Measurements from ENCODE around the gene VAPA. TPM values are rescaled to one million over a fixed set of nuclear protein-coding genes. Genes with fewer than 3 reads are reported as not detected.

The VAPA gene
- polyA plus RNA-seq, 3 donors: 106 to 393 (median 334) TPM

DNA sequence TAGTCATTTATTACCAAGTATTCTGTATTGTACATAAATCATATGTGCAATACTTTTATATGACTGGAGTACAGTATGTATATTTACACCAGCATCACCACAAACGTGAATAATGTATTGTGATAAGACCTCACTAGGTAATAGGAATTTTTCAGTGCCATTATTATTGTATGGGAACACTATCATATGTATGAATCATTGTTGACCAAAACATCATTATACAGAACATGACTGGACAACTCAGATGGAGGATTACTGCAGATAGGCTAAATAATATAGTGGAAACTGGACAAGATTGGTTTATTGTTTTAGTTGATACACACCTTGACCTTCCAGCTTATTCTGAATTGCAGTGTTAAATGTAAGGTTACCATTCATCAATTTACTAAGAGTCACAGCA is 33.4 kb downstream of the VAPA start:
- H2AFZ ChIP-seq (ENCODE audit: insufficient read depth, low read depth, low read length, poor library complexity, severe bottlenecking): no peak overlapping the region

GRCh38 chr18:9949315-9949714 is 35.5 kb downstream of the VAPA start:
- intact Hi-C loops (cut with micrococcal nuclease): loop anchor here (10.0 kb wide), 2 partner anchors 335 to 375 kb away; partner anchors contain the start of gene PPP4R1 (in 2 of the 2)
- Histone ChIP-seq H2AFZ (ENCODE audit: insufficient read depth, low read depth, low read length, poor library complexity, severe bottlenecking) (no peak overlapping the region), H3K4me2 (replicated peaks; ENCODE audit: extremely low read depth, low read length, poor library complexity, severe bottlenecking) (no peak overlapping the region), H3K27ac (ENCODE audit: low read depth in 1 of 2, low read length in 2 of 2) (no peak overlapping the region), H3K4me1 (ENCODE audit: control insufficient read depth in 1 of 2, insufficient read depth in 2 of 2, low read length in 2 of 2) (peaks cover 8 to 12% of the 10 kb centered on the region in 2 donors), H3K9ac (ENCODE audit: insufficient read depth, low read length, poor library complexity, severe bottlenecking) (no peak overlapping the region), H3K79me2 (ENCODE audit: insufficient read depth, low read length) (peaks cover 27% of the 10 kb centered on the region), H4K20me1 (ENCODE audit: insufficient read depth, low read length) (peaks cover 82% of the 10 kb centered on the region), H3K36me3 (replicated peaks in 1 of 2; ENCODE audit: control insufficient read depth in 1 of 2, insufficient read depth in 2 of 2, low read length in 2 of 2) (peaks cover 64 to 82% of the 10 kb centered on the region in 2 donors), H3K9me3 (replicated peaks in 1 of 2; ENCODE audit: control insufficient read depth in 1 of 2, insufficient read depth in 1 of 2, low read length in 2 of 2) (no peaks in the 10 kb centered on the region), H3K4me3 (replicated peaks in 1 of 3; ENCODE audit: low read depth in 2 of 3, low read length in 3 of 3) (no peak overlapping the region), H3K27me3 (ENCODE audit: control insufficient read depth in 2 of 2, insufficient read depth in 2 of 2, low read length in 2 of 2) (no peaks in the 10 kb centered on the region)
- Mint-ChIP-seq H3K4me3 (no peak overlapping the region), H3K9me3 (no peaks in the 10 kb centered on the region), H3K4me1 (peaks cover 18% of the 10 kb centered on the region), H3K27me3 (ENCODE audit: low read depth in 3 of 3) (peaks cover 0 to 2% (median 0%) of the 10 kb centered on the region in 3 donors), H3K36me3 (peaks cover 61 to 91% of the 10 kb centered on the region in 2 donors), H3K27ac (no peak overlapping the region)
- no peak for DNase-seq
- 86% methylated on average over 1 of the region's 2 CpGs for WGBS (ENCODE audit: insufficient coverage)
- no peak for TF ChIP-seq CTCF (IDR thresholded peaks at IDR 0.05)

More for the DNA sequence above, 33.4 kb downstream of the VAPA start:
- H3K27me3 ChIP-seq (ENCODE audit: control insufficient read depth in 2 of 2, insufficient read depth in 2 of 2, low read length in 2 of 2): no peaks in the 10 kb centered on the region
- Mint-ChIP-seq H3K9me3 (no peaks in the 10 kb centered on the region), H3K27ac (no peak overlapping the region), H3K36me3 (peaks cover 52 to 89% of the 10 kb centered on the region in 2 donors), H3K4me1 (peaks cover 12% of the 10 kb centered on the region), H3K4me3 (no peak overlapping the region), H3K27me3 (ENCODE audit: low read depth in 3 of 3) (peaks cover 0 to 2% (median 0%) of the 10 kb centered on the region in 3 donors)
- no peak overlapping the region for H3K4me3 ChIP-seq (replicated peaks in 1 of 3; ENCODE audit: low read depth in 2 of 3, low read length in 3 of 3)
- peaks cover 59 to 78% of the 10 kb centered on the region in 2 donors for H3K36me3 ChIP-seq (replicated peaks in 1 of 2; ENCODE audit: control insufficient read depth in 1 of 2, insufficient read depth in 2 of 2, low read length in 2 of 2)
- peaks cover 8 to 12% of the 10 kb centered on the region in 2 donors for H3K4me1 ChIP-seq (ENCODE audit: control insufficient read depth in 1 of 2, insufficient read depth in 2 of 2, low read length in 2 of 2)
- peaks cover 36% of the 10 kb centered on the region for H3K79me2 ChIP-seq (ENCODE audit: insufficient read depth, low read length)
- DNase-seq: no peak
- intact Hi-C loops (cut with micrococcal nuclease): loop anchor here (10.0 kb wide), 2 partner anchors 332 to 372 kb away; partner anchors contain the start of gene PPP4R1 (in 2 of the 2)
- peaks cover 82% of the 10 kb centered on the region for H4K20me1 ChIP-seq (ENCODE audit: insufficient read depth, low read length)
- H3K9ac ChIP-seq (ENCODE audit: insufficient read depth, low read length, poor library complexity, severe bottlenecking): no peak overlapping the region
- no peaks in the 10 kb centered on the region for H3K9me3 ChIP-seq (replicated peaks in 1 of 2; ENCODE audit: control insufficient read depth in 1 of 2, insufficient read depth in 1 of 2, low read length in 2 of 2)
- no peak overlapping the region for H3K27ac ChIP-seq (ENCODE audit: low read depth in 1 of 2, low read length in 2 of 2)
- no CpG with 5 or more reads among the region's 1 CpG for WGBS (ENCODE audit: insufficient coverage)
- no peak for TF ChIP-seq CTCF (IDR thresholded peaks at IDR 0.05)
- H3K4me2 ChIP-seq (replicated peaks; ENCODE audit: extremely low read depth, low read length, poor library complexity, severe bottlenecking): no peak overlapping the region

Data from CD14-positive monocyte (primary cell).